GM19238 (cell line): ENCODE results near the gene ITGB2.

Experiments
- DNase-seq: peaks from one replicate; pipeline ENCODE4 v3.0.0; 2011; ENCODE audit warnings: low spot score; ENCODE audit not compliant: insufficient read length

Gene ITGB2

GRCh38 chr21:44911384-44912157, 9.1 kb downstream of the ITGB2 start:
- no peak for DNase-seq

- DNase-seq, result no peak
These were observed 9.7 kb downstream of the ITGB2 start for GRCh38 chr21:44911068-44911383.

GRCh38 chr21:44910229-44911067, 10.3 kb downstream of the ITGB2 start:
- DNase-seq, result no peak

- DNase-seq, result no peak
These were observed 11.0 kb downstream of the ITGB2 start for GRCh38 chr21:44909719-44910118.

GRCh38 chr21:44908908-44909307, 11.8 kb downstream of the ITGB2 start:
- DNase-seq, result no peak

- no peak for DNase-seq
These were observed 12.5 kb downstream of the ITGB2 start for GRCh38 chr21:44907966-44908895.

GRCh38 chr21:44907225-44907965, 13.3 kb downstream of the ITGB2 start:
- no peak for DNase-seq

GRCh38 chr21:44905728-44906090, 15.0 kb downstream of the ITGB2 start:
- DNase-seq, result no peak

- DNase-seq, result no peak
These were observed 15.5 kb downstream of the ITGB2 start for GRCh38 chr21:44905016-44905727.

GRCh38 chr21:44904141-44904923, 16.4 kb downstream of the ITGB2 start:
- DNase-seq, result no peak

GRCh38 chr21:44903689-44904088, 17.0 kb downstream of the ITGB2 start:
- DNase-seq, result no peak

GRCh38 chr21:44903050-44903685, 17.5 kb downstream of the ITGB2 start:
- no peak for DNase-seq

- DNase-seq, result no peak
These were observed 18.2 kb downstream of the ITGB2 start for GRCh38 chr21:44902268-44903049.

- no peak for DNase-seq
These were observed 19.2 kb downstream of the ITGB2 start for GRCh38 chr21:44901391-44902074.

GRCh38 chr21:44900559-44901251, 20.0 kb downstream of the ITGB2 start:
- no peak for DNase-seq

- no peak for DNase-seq
These were observed 20.7 kb downstream of the ITGB2 start for GRCh38 chr21:44899768-44900558.
